GM12891 (cell line): ENCODE data around the gene TRANK1.

Source experiments
- PAX5 ChIP-seq: IDR thresholded peaks from 2 replicates; pipeline ENCODE4 v1.6.1; 2011; ENCODE audit warnings: low read length, moderate library complexity, mild to moderate bottlenecking; ENCODE audit not compliant: insufficient read depth, severe bottlenecking
- POLR2A ChIP-seq: IDR thresholded peaks from 2 replicates; pipeline ENCODE4 v1.6.1; 2011; ENCODE audit warnings: low read depth, low read length, control low read depth
- POLR2AphosphoS5 ChIP-seq: IDR thresholded peaks from 2 replicates; pipeline ENCODE4 v1.6.1; 2011; ENCODE audit warnings: low read depth, low read length, control low read depth
- POU2F2 ChIP-seq: IDR thresholded peaks from 2 replicates; pipeline ENCODE4 v1.6.1; 2011; ENCODE audit warnings: low read depth, mild to moderate bottlenecking, control low read depth, low read length, moderate library complexity
- SPI1 ChIP-seq: IDR thresholded peaks from 2 replicates; pipeline ENCODE4 v1.6.1; 2011; ENCODE audit warnings: low read depth, low read length, control low read depth
- TAF1 ChIP-seq: IDR thresholded peaks from 2 replicates; pipeline ENCODE4 v1.6.1; 2011; ENCODE audit warnings: low read depth, low read length, control low read depth

DNA sequence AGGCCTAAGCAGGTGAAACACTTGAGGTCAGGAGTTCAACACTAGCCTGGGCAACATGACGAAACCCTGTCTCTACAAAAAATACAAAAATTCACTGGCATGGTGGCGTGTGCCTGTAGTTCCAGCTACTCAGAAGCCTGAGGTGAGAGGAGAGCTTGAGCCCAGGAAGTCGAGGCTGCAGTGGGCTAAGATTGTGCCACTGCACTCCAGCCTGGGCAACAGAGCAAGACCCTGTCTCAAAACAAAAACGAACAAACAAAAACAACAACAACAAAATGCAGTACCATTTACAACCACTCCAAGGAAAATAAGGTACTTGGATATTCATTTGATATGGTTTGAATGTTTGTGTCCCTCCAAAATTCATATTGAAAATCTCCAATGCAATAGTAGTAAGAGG, 15.6 kb upstream of the TRANK1 start:
- TF ChIP-seq POLR2AphosphoS5, result no peak
- no peak for TF ChIP-seq POLR2A
- TF ChIP-seq TAF1, result no peak
- TF ChIP-seq SPI1, result no peak
- no peak for TF ChIP-seq PAX5
- no peak for TF ChIP-seq POU2F2
